ENCODE results near the gene KCNG3.

KCNG3 gene

DNA sequence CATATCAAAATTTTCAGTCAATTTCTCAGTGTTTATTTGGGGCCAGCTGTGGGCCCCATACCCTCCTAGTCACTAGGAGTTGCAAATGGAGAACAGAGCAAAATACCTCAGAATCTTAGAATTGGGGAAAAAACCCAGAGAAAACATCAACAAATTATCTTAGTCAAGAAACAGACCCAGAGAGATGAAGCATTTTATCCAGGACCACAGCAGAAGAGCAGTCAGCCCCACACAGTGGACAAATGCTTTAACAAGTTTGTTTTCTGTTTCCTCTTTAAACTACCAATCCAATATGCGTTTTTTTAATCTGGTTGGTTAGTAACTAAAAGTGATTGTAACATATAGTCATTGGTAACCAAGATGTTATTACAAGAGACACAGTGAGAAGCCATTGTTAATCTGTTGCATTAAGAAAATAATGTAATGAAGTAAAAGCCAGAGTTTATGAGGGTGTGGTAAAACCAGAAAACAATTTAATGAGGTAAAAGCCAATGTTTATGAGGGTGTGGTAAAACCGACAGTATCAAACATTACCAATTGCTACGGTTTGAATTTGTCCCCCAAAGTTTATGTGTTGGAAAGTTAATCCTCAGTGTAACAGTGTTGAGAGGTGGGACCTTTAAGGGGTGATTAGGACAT is 72.1 kb downstream of the KCNG3 start:
- no peak overlapping the region for H2BK120ac ChIP-seq (ENCODE audit: low read depth, low read length)
- H4K91ac ChIP-seq (ENCODE audit: low read length), result no peak overlapping the region
- H3K4me3 ChIP-seq (ENCODE audit: insufficient read depth in 1 of 2, low read depth in 1 of 2, low read length in 2 of 2), result no peak overlapping the region
- peak overlapping the region; percentile 76 for H3K9ac ChIP-seq (ENCODE audit: low read length)
- DNase-seq, result peak; percentile 30
- H3K27ac ChIP-seq (ENCODE audit: low read length, poor library complexity, severe bottlenecking), result no peak overlapping the region
- H3K27me3 ChIP-seq (ENCODE audit: control insufficient read depth in 1 of 2, insufficient read depth in 1 of 2, low read length in 2 of 2), result peaks cover 0 to 8% of the 10 kb centered on the region in 2 experiments
- peaks cover 3% of the 10 kb centered on the region for H3K4me1 ChIP-seq (ENCODE audit: control insufficient read depth, insufficient read depth, low read depth, low read length)
- H3K4ac ChIP-seq (ENCODE audit: low read depth in 1 of 2, low read length in 2 of 2), result no peak overlapping the region
- H4K8ac ChIP-seq (ENCODE audit: low read length), result no peak overlapping the region
- H2AFZ ChIP-seq (ENCODE audit: low read depth, low read length), result no peak overlapping the region
- no peak overlapping the region for H3K23ac ChIP-seq (ENCODE audit: low read length in 2 of 2)
- H2BK15ac ChIP-seq (ENCODE audit: low read depth, poor library complexity, severe bottlenecking), result no peak overlapping the region
- H2AK5ac ChIP-seq (ENCODE audit: low read length, severe bottlenecking), result no peak overlapping the region
- no peaks in the 10 kb centered on the region for H3K36me3 ChIP-seq (ENCODE audit: control insufficient read depth in 1 of 2, insufficient read depth in 2 of 2, low read depth in 1 of 2, low read length in 2 of 2)
- H3K9me3 ChIP-seq (ENCODE audit: control insufficient read depth, low read length), result no peaks in the 10 kb centered on the region
- WGBS, result 92% methylated on average over 2 of the region's 3 CpGs
- H3K14ac ChIP-seq (ENCODE audit: low read length in 2 of 2), result no peak overlapping the region
- H3K79me1 ChIP-seq (replicated peaks; ENCODE audit: low read length, poor library complexity, severe bottlenecking), result no peaks in the 10 kb centered on the region
- no peak overlapping the region for H2BK12ac ChIP-seq (ENCODE audit: low read length in 2 of 2)
- H3K18ac ChIP-seq (ENCODE audit: low read depth in 1 of 2, low read length in 2 of 2), result no peak overlapping the region
- no peak overlapping the region for H3K4me2 ChIP-seq (ENCODE audit: low read length, poor library complexity, severe bottlenecking)
- H2BK5ac ChIP-seq (ENCODE audit: low read depth, low read length, poor library complexity, severe bottlenecking), result no peak overlapping the region

DNA sequence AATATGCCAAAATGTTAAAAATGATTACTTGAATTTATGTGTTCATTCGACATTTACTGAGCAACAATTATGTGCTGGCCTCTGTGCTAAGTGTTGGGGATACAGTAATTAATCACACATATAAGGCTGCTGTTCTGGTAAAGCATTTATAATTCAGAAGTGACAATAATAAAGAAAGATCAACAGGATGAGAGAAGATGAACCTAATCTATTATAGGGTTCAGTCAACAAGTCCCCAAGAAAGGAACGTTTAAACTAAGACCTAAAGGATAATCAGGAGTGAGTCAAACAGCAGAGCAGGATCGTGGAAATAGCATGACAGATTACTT is 72.7 kb downstream of the KCNG3 start:
- Histone ChIP-seq H2BK12ac (ENCODE audit: low read length in 2 of 2) (no peak overlapping the region), H3K4me2 (ENCODE audit: low read length, poor library complexity, severe bottlenecking) (no peak overlapping the region), H2AK5ac (ENCODE audit: low read length, severe bottlenecking) (no peak overlapping the region), H3K36me3 (ENCODE audit: control insufficient read depth in 1 of 2, insufficient read depth in 2 of 2, low read depth in 1 of 2, low read length in 2 of 2) (no peaks in the 10 kb centered on the region), H3K14ac (ENCODE audit: low read length in 2 of 2) (no peak overlapping the region), H2AFZ (ENCODE audit: low read depth, low read length) (no peak overlapping the region), H3K4ac (ENCODE audit: low read depth in 1 of 2, low read length in 2 of 2) (no peak overlapping the region), H2BK120ac (ENCODE audit: low read depth, low read length) (no peak overlapping the region), H3K79me1 (replicated peaks; ENCODE audit: low read length, poor library complexity, severe bottlenecking) (no peaks in the 10 kb centered on the region), H3K27ac (ENCODE audit: low read length, poor library complexity, severe bottlenecking) (no peak overlapping the region), H2BK15ac (ENCODE audit: low read depth, poor library complexity, severe bottlenecking) (no peak overlapping the region), H3K27me3 (ENCODE audit: control insufficient read depth in 1 of 2, insufficient read depth in 1 of 2, low read length in 2 of 2) (peaks cover 0 to 8% of the 10 kb centered on the region in 2 experiments), H3K9ac (ENCODE audit: low read length) (peak overlapping the region; percentile 76), H2BK5ac (ENCODE audit: low read depth, low read length, poor library complexity, severe bottlenecking) (no peak overlapping the region), H3K9me3 (ENCODE audit: control insufficient read depth, low read length) (no peaks in the 10 kb centered on the region), H3K4me1 (ENCODE audit: control insufficient read depth, insufficient read depth, low read depth, low read length) (peaks cover 3% of the 10 kb centered on the region), H3K23ac (ENCODE audit: low read length in 2 of 2) (no peak overlapping the region), H3K4me3 (ENCODE audit: insufficient read depth in 1 of 2, low read depth in 1 of 2, low read length in 2 of 2) (peak overlapping the region in 1 of 2 experiments; percentile 50), H4K8ac (ENCODE audit: low read length) (no peak overlapping the region), H3K18ac (ENCODE audit: low read depth in 1 of 2, low read length in 2 of 2) (no peak overlapping the region), H4K91ac (ENCODE audit: low read length) (no peak overlapping the region)
- DNase-seq, result no peak
- WGBS, result 20% methylated on average over 1 of the region's 3 CpGs

DNA sequence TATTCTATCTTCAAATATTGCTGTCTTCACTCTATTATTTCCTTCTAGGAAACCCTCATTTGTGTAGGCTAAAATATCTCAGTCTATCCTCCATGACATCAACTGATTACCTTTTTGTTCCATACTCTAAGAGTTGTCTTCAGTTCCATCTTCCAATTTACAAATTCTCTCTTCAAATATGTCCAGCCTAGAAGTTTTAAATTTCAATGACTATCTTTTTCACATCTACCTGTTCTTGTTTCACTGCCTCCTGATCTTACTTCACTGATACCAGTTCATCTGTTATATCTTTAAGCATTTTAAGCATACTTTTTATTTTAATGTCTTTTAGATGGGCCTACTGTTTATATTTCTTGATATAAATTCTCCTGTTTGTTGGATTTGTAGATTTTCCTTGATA is 79.1 kb downstream of the KCNG3 start:
- DNase-seq, result no peak
- Histone ChIP-seq H3K23ac (ENCODE audit: low read length in 2 of 2) (no peak overlapping the region), H2AFZ (ENCODE audit: low read depth, low read length) (no peak overlapping the region), H3K4ac (ENCODE audit: low read depth in 1 of 2, low read length in 2 of 2) (no peak overlapping the region), H3K14ac (ENCODE audit: low read length in 2 of 2) (no peak overlapping the region), H4K8ac (ENCODE audit: low read length) (no peak overlapping the region), H3K9ac (ENCODE audit: low read length) (no peak overlapping the region), H2AK5ac (ENCODE audit: low read length, severe bottlenecking) (no peak overlapping the region), H3K4me3 (ENCODE audit: insufficient read depth in 1 of 2, low read depth in 1 of 2, low read length in 2 of 2) (no peak overlapping the region), H3K4me2 (ENCODE audit: low read length, poor library complexity, severe bottlenecking) (no peak overlapping the region), H3K9me3 (ENCODE audit: control insufficient read depth, low read length) (peaks cover 31% of the 10 kb centered on the region), H3K79me1 (replicated peaks; ENCODE audit: low read length, poor library complexity, severe bottlenecking) (no peaks in the 10 kb centered on the region), H2BK15ac (ENCODE audit: low read depth, poor library complexity, severe bottlenecking) (no peak overlapping the region), H3K36me3 (ENCODE audit: control insufficient read depth in 1 of 2, insufficient read depth in 2 of 2, low read depth in 1 of 2, low read length in 2 of 2) (no peaks in the 10 kb centered on the region), H3K27me3 (ENCODE audit: control insufficient read depth in 1 of 2, insufficient read depth in 1 of 2, low read length in 2 of 2) (no peaks in the 10 kb centered on the region), H3K4me1 (ENCODE audit: control insufficient read depth, insufficient read depth, low read depth, low read length) (no peaks in the 10 kb centered on the region), H3K18ac (ENCODE audit: low read depth in 1 of 2, low read length in 2 of 2) (no peak overlapping the region), H3K27ac (ENCODE audit: low read length, poor library complexity, severe bottlenecking) (no peak overlapping the region), H2BK5ac (ENCODE audit: low read depth, low read length, poor library complexity, severe bottlenecking) (no peak overlapping the region), H2BK120ac (ENCODE audit: low read depth, low read length) (no peak overlapping the region), H2BK12ac (ENCODE audit: low read length in 2 of 2) (no peak overlapping the region), H4K91ac (ENCODE audit: low read length) (no peak overlapping the region)

DNA sequence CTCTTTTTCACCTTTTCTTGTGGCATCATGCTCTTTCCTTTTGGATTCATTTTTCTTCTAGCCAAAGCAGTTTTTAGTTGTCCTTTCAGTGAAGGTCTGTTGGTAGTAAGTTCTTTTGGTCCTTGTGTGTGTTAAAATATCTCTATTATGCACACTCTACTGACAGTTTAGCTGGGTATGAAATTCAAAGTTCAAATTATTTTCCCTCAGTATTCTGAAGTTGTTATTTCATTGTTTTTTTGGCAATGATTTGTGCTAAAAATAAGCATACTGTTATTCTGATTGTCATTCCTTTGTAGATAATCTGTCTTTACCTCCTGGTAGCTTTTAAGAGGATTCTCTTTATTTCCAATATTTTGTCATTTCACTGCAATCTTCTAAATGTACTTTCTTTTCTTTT is 79.6 kb downstream of the KCNG3 start:
- H3K14ac ChIP-seq (ENCODE audit: low read length in 2 of 2), result no peak overlapping the region
- no peak overlapping the region for H2BK5ac ChIP-seq (ENCODE audit: low read depth, low read length, poor library complexity, severe bottlenecking)
- H3K4me3 ChIP-seq (ENCODE audit: insufficient read depth in 1 of 2, low read depth in 1 of 2, low read length in 2 of 2), result no peak overlapping the region
- no peak overlapping the region for H3K23ac ChIP-seq (ENCODE audit: low read length in 2 of 2)
- no peak overlapping the region for H2BK120ac ChIP-seq (ENCODE audit: low read depth, low read length)
- no peaks in the 10 kb centered on the region for H3K4me1 ChIP-seq (ENCODE audit: control insufficient read depth, insufficient read depth, low read depth, low read length)
- no peak overlapping the region for H2BK12ac ChIP-seq (ENCODE audit: low read length in 2 of 2)
- no peak overlapping the region for H2AFZ ChIP-seq (ENCODE audit: low read depth, low read length)
- H3K4me2 ChIP-seq (ENCODE audit: low read length, poor library complexity, severe bottlenecking), result no peak overlapping the region
- no peak overlapping the region for H3K27ac ChIP-seq (ENCODE audit: low read length, poor library complexity, severe bottlenecking)
- no peak overlapping the region for H2BK15ac ChIP-seq (ENCODE audit: low read depth, poor library complexity, severe bottlenecking)
- H3K9me3 ChIP-seq (ENCODE audit: control insufficient read depth, low read length), result peaks cover 31% of the 10 kb centered on the region
- no peaks in the 10 kb centered on the region for H3K27me3 ChIP-seq (ENCODE audit: control insufficient read depth in 1 of 2, insufficient read depth in 1 of 2, low read length in 2 of 2)
- H2AK5ac ChIP-seq (ENCODE audit: low read length, severe bottlenecking), result no peak overlapping the region
- no peak overlapping the region for H3K4ac ChIP-seq (ENCODE audit: low read depth in 1 of 2, low read length in 2 of 2)
- H4K91ac ChIP-seq (ENCODE audit: low read length), result no peak overlapping the region
- H3K79me1 ChIP-seq (replicated peaks; ENCODE audit: low read length, poor library complexity, severe bottlenecking), result no peaks in the 10 kb centered on the region
- no peaks in the 10 kb centered on the region for H3K36me3 ChIP-seq (ENCODE audit: control insufficient read depth in 1 of 2, insufficient read depth in 2 of 2, low read depth in 1 of 2, low read length in 2 of 2)
- H4K8ac ChIP-seq (ENCODE audit: low read length), result no peak overlapping the region
- no peak for DNase-seq
- no peak overlapping the region for H3K18ac ChIP-seq (ENCODE audit: low read depth in 1 of 2, low read length in 2 of 2)
- H3K9ac ChIP-seq (ENCODE audit: low read length), result no peak overlapping the region
